Activated CD8-positive, alpha-beta memory T cell treated with anti-CD3 and anti-CD28 coated beads, Interleukin-2, amount 10 ng/mL, durations not matched to agents 7 days and 5 days (primary cell): ENCODE results near the gene CELSR1. TPM values are rescaled to one million over a fixed set of nuclear protein-coding genes. Genes with fewer than 3 reads are reported as not detected.

ENCODE experiments used
- ATAC-seq: fragments of 150-1000 bp; cut with Tn5 transposase; one replicate; pipeline ENCODE4 v1.10.0; 2021; ENCODE audit warnings: moderate library complexity
- CTCF ChIA-PET: fragments of 350-600 bp; sonication (Branson Sonifier 250); formaldehyde crosslinking; loops from one replicate; lab custom pipeline; 2021; ENCODE audit warnings: antibody characterized with exemption; lab: Charles Lee
- DNase-seq: peaks from one replicate; pipeline ENCODE4 v3.0.0-alpha.2; 2020
- H3K27ac Mint-ChIP-seq: one replicate; pipeline ENCODE4 v1.8.0; 2021; ENCODE audit warnings: mild to moderate bottlenecking, mixed read lengths
- H3K27me3 Mint-ChIP-seq: one replicate; pipeline ENCODE4 v1.8.0; 2021; ENCODE audit warnings: mixed read lengths
- H3K36me3 Mint-ChIP-seq: one replicate; pipeline ENCODE4 v1.8.0; 2021; ENCODE audit warnings: mild to moderate bottlenecking, mixed read lengths
- H3K4me1 Mint-ChIP-seq: one replicate; pipeline ENCODE4 v1.8.0; 2021; ENCODE audit warnings: mixed read lengths
- H3K4me3 Mint-ChIP-seq: one replicate; pipeline ENCODE4 v1.8.0; 2021; ENCODE audit warnings: mild to moderate bottlenecking, moderate library complexity, mixed read lengths
- H3K9me3 Mint-ChIP-seq: one replicate; pipeline ENCODE4 v1.8.0; 2022; ENCODE audit warnings: low read depth, mixed read lengths
- total RNA-seq, 2 experiments: library from RNA; stranded (reverse); gene quantifications; one replicate each; pipeline ENCODE4 v1.2.3, GENCODE V29; 2021

The CELSR1 gene
- total RNA-seq, 2 experiments from 2014 or later, result 0.06 to 0.12 TPM

DNA sequence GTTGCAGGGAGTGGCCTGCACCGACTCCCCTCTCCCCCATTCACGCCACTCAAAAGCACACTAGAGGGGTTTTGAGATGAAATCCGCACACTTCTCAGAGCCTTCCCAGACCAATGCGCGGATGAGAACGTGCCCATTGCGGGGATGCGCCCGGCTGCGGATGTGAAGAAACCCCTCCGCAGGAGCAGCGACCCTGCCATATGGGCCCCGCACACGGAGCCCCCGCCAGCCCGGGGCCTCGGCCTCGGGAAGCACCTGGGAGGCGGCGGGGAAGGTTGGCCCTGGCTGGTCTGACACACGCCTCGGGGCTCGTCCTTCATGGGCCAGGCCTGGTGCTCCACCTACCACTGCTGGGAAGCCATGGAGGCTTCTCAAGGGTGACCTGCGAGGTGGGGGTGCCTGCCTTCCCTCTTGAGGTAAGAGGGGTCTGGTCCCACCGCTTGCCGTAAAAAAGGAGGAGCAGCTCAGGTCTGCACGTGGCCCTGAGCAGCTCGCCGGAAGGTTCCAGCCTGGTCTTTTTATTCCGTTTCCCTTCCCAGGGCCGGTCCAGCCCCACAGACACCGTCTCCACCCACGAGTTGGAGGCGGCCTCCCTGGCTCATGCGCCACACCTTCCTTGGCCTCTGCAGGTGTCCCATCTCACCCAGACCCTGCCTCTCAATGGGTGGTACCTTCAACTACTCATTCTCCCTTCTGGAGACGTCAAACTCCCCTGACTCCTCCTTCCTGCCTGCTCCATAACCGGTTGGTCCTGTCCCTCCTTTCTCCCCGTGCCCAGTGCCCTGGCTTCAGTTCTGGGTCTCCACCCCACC is 162.6 kb downstream of the CELSR1 start:
- H3K4me1 Mint-ChIP-seq, result peaks cover 23% of the 10 kb centered on the region
- H3K9me3 Mint-ChIP-seq, result peaks cover 3% of the 10 kb centered on the region
- peaks cover 9% of the 10 kb centered on the region for H3K27me3 Mint-ChIP-seq
- DNase-seq (no peak), ATAC-seq (no peak)
- peaks cover 2% of the 10 kb centered on the region for H3K36me3 Mint-ChIP-seq
- CTCF ChIA-PET, result no interaction called here
- no peak overlapping the region for H3K4me3 Mint-ChIP-seq
- H3K27ac Mint-ChIP-seq, result no peak overlapping the region

DNA sequence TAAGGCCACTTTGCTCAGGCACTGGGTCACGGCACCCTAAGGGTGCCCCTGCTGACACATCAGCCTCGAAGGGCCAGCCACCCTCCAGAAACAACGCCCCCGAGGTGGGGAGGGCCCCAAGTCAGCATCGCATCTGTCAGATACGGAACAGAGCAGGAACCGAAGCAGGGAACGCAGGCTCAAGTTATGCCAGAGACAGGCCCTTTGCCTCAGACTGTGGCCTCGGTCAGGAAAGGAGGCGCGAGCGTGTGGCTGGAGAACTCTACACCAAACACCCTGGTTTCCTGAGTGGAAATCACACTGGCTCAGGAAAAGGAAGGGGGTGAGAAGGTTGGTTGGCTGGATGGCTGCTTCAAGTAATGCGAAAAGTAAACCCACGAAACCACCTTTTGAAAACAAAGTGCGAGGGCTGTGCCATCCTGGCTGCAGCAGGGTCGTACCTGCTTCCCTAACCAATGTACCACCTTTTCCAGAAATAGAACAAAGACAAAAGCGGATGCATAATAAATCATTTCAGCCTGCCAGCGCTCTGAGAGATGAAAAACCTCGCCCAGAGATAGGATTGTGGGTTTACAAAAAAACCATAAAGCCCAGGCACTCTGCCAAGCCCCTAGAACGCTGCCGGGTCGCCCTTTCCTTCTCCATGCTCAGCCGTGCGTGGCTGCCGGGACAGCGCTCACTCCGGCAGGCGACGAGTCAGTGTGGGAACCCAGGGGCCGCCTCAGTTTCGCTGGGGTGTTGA is 163.3 kb downstream of the CELSR1 start:
- Mint-ChIP-seq H3K27me3 (peaks cover 9% of the 10 kb centered on the region), H3K27ac (no peak overlapping the region), H3K4me1 (peaks cover 23% of the 10 kb centered on the region), H3K4me3 (no peak overlapping the region), H3K9me3 (peaks cover 3% of the 10 kb centered on the region), H3K36me3 (peaks cover 2% of the 10 kb centered on the region)
- no peak for DNase-seq
- CTCF ChIA-PET, result no interaction called here
- ATAC-seq, result no peak

DNA sequence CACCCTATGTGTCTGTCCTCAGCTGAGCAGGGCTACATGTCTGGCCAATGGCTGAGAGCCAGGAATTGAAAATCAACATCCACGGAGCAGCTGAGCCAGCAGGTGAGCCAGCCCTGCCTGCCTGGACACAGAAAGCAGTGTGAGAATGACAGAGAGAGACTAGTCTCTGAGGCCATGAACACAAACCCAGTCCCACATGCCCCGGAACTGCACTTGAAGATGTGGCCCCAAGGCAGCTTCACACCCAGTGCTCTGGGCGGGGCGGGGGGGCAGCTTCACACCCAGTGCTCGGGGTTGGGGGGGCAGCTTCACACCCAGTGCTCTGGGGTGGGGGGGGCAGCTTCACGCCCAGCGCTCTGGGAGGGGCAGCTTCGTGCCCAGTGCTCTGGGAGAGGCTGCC is 164.3 kb downstream of the CELSR1 start:
- Mint-ChIP-seq H3K36me3 (peaks cover 2% of the 10 kb centered on the region), H3K4me1 (peaks cover 23% of the 10 kb centered on the region), H3K27ac (no peak overlapping the region), H3K9me3 (peaks cover 3% of the 10 kb centered on the region), H3K27me3 (peaks cover 9% of the 10 kb centered on the region), H3K4me3 (no peak overlapping the region)
- ATAC-seq (no peak), DNase-seq (no peak)
- CTCF ChIA-PET, result no interaction called here

DNA sequence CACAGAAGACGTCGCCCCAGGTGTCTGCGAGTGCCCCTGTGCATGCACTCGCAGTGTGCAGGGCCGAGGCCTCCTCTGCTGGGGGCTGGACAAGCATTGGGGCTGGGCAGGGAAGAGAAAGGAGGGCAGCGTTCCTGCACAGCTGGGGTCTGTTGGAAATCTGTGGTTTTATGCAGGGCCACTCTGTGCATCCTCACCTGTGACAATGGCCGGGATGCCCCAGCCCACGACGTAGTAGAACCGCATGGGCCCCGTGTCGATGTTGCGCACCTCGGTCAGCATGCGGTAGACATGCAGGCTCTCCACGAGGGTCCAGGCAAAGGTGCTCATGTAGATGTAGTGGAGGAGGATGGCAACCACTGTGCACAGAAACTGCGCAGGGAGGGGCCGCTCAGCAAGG is 164.7 kb downstream of the CELSR1 start:
- Mint-ChIP-seq H3K27me3 (peaks cover 9% of the 10 kb centered on the region), H3K9me3 (peaks cover 3% of the 10 kb centered on the region), H3K36me3 (peaks cover 2% of the 10 kb centered on the region), H3K27ac (no peak overlapping the region), H3K4me3 (no peak overlapping the region), H3K4me1 (peaks cover 23% of the 10 kb centered on the region)
- ATAC-seq, result no peak
- DNase-seq, result no peak
- CTCF ChIA-PET, result no interaction called here

DNA sequence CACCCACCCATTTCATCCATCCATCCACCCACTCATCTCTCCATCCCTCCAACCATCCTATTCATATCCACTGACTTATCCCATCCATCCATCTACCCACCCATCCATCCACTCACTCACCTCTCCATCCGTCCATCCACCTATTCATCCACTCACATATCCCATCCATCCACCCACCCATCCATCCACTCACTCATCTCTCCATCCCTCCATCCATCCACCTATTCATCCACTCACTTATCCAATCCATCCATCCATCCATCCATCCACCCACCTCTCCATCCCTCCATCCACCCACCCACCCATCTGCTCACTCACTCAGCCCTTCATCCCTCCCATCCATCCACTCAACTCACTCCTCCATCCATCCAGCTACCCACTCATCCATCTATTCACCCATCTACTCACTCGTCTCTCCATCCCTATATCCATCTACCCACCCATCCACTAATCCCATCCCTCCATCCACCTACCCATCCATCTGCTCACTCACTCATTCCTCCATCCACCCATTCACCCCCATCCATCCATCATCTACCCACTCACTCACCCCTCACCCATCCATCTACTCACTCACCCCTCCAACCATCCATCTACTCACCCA is 165.7 kb downstream of the CELSR1 start:
- no peak overlapping the region for H3K27ac Mint-ChIP-seq
- DNase-seq (no peak), ATAC-seq (no peak)
- H3K4me3 Mint-ChIP-seq, result no peak overlapping the region
- H3K36me3 Mint-ChIP-seq, result peaks cover 2% of the 10 kb centered on the region
- peaks cover 3% of the 10 kb centered on the region for H3K9me3 Mint-ChIP-seq
- H3K27me3 Mint-ChIP-seq, result peaks cover 9% of the 10 kb centered on the region
- CTCF ChIA-PET, result interaction anchor here (0.6 kb wide), 1 partner anchor 166 kb away, joined by 3 read pairs; no protein-coding TSS in a partner anchor
- peaks cover 23% of the 10 kb centered on the region for H3K4me1 Mint-ChIP-seq

DNA sequence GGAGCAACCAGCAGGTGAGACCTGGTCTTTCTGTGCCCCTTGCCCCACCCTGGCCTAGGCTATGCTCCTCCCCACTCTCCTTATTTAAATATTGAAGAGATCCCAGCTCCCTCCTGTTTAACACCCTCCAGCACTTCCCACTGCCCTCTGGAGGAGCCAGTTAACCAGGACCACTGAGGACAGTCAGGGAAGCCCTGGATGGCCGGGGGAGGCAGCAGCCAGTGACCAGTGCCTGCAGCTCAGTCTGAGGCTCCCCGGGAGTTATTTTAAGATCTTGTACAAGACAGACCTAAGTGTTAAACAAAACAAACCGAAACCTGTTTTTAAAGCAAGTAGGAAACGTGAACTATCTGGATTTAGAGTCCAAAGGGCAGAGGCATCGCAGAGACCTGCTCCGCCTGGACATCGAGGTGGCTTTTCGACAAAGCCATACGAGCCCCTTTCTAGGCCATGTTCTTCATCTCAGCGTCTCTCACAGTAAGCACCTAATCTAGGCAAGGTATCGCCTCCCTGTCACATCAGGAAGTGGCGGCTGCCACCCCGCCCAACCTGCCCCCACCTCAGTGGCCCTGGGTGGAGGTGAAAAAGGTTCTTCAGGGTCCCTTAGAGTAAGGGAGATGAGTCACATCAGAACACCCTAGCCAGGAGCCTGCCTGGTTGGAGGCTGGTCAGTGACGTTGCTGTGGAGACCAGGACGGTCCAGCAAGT is 166.7 kb downstream of the CELSR1 start:
- Mint-ChIP-seq H3K27ac (peak overlapping the region; percentile 8), H3K4me1 (peaks cover 23% of the 10 kb centered on the region), H3K9me3 (peaks cover 1% of the 10 kb centered on the region), H3K27me3 (peaks cover 9% of the 10 kb centered on the region), H3K4me3 (no peak overlapping the region), H3K36me3 (peaks cover 2% of the 10 kb centered on the region)
- peak; percentile 60 for DNase-seq
- CTCF ChIA-PET, result interaction anchor here (1.1 kb wide), 1 partner anchor 171 kb away, joined by 8 read pairs; no protein-coding TSS in a partner anchor
- ATAC-seq, result peak; percentile 37

DNA sequence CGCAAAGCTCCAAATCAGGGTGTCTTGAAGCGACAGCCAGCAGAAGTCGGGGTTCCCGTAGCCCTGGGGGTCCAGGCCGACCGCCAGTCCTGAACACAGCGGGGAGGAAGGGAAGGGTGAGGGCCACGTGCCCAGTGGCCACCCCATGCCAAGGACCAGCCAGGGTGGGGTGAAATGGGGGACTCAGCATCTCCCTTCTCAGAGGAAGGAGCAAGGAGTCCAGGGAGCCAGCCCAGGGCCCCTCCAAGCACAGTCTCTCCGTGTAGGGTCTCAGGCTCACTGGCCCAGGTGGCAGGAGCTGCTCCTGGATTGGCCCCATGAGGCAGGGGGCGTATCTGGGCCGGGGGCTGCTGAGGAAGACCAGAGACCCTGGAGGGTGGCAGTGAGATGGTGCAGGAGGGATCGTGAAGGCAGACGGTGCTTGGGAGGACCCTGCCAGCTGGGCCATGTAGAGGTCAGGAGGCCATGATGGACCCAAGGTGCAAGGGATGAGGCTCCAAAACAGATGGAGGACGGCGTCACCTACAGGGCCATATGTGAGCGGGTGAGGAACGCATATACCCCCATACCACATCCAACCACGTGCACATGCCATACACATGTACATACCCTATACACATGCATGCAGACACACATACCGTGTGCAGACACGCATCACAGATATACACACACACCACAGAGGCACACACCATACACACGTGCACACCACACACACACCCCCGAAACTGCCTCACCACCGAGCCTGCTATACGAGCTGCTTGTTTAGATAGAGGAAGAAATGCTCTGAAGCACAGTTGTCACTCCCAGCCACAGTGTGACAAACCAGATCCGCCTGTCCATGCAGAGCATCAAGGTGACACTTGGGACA is 167.5 kb downstream of the CELSR1 start:
- DNase-seq, result no peak
- Mint-ChIP-seq H3K36me3 (no peaks in the 10 kb centered on the region), H3K4me3 (no peak overlapping the region), H3K9me3 (no peaks in the 10 kb centered on the region), H3K4me1 (peaks cover 23% of the 10 kb centered on the region), H3K27me3 (peaks cover 6% of the 10 kb centered on the region), H3K27ac (no peak overlapping the region)
- CTCF ChIA-PET, result interaction anchor here (1.1 kb wide), 1 partner anchor 172 kb away, joined by 8 read pairs; no protein-coding TSS in a partner anchor
- no peak for ATAC-seq

DNA sequence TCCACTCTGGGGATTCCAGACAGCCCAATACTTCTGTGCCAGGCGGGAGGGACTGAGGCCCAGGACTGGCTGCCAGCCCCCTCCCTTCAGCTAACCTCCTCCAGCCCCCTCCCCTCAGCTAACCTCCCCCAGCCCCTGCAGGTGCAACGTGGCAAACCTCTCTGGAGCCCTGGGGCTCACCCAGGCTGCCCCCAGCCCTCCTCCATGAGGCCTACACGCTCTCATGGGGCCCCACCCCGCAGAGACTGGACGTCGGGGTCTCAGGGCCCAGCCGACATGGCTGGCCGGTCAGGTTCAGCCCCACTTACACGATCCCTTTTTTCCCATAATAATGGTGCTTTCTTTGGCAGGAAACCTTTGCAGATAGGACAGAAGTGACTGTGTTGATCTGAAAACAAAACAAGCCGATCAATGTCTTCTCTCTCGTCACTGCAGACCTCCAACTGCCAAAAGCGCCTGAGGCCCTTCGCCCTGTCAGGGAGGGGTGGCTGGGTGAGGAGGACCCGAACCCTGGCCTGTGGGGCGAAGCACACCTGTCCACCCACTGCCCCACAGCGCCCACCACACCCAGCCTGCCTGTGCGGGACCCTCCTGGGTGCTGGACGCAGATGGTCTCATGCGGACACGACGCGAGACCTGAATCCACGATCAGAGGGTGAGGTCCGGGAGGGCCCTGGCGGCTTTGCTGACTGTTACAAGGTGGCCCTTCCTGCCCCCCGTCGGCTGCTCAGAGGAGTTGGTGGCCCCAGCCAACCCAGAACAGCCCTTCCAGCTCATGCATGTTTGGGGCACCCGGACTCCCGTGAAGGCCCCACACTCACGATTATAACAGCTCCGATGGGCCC is 168.3 kb downstream of the CELSR1 start:
- Mint-ChIP-seq H3K27ac (no peak overlapping the region), H3K4me3 (no peak overlapping the region), H3K4me1 (peaks cover 19% of the 10 kb centered on the region), H3K36me3 (no peaks in the 10 kb centered on the region), H3K9me3 (no peaks in the 10 kb centered on the region), H3K27me3 (peaks cover 2% of the 10 kb centered on the region)
- ATAC-seq, result no peak
- DNase-seq, result no peak
- CTCF ChIA-PET, result interaction anchor here (3.6 kb wide), 1 partner anchor 172 kb away, joined by 69 read pairs; no protein-coding TSS in a partner anchor

DNA sequence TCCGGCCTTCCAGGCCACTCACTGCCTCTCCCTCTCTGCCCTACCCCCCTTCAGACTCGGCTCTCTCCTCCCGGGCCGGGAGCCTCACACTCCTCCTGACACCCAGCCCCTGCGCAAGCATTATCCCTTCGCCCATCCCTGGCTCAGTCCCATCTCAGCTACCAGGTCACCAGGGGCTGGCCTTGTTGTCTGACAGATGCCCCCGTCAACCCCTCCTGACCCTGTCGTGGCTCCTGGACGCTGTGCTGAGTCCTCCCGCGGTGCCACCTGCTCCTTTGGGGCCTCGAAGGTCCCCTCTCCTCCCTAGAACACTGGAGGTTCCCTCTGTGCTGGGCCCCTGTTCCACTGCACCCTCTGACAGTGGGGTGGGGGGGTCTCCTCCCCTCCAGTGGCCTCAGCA is 169.0 kb downstream of the CELSR1 start:
- Mint-ChIP-seq H3K36me3 (no peaks in the 10 kb centered on the region), H3K27ac (no peak overlapping the region), H3K4me1 (peaks cover 13% of the 10 kb centered on the region), H3K27me3 (no peaks in the 10 kb centered on the region), H3K9me3 (no peaks in the 10 kb centered on the region), H3K4me3 (no peak overlapping the region)
- CTCF ChIA-PET, result interaction anchor here (0.9 to 3.6 kb wide), 16 partner anchors 12 to 435 kb away, joined by 3 to 69 read pairs (median 5); partner anchors contain the start of gene TRMU
- DNase-seq, result no peak
- no peak for ATAC-seq

DNA sequence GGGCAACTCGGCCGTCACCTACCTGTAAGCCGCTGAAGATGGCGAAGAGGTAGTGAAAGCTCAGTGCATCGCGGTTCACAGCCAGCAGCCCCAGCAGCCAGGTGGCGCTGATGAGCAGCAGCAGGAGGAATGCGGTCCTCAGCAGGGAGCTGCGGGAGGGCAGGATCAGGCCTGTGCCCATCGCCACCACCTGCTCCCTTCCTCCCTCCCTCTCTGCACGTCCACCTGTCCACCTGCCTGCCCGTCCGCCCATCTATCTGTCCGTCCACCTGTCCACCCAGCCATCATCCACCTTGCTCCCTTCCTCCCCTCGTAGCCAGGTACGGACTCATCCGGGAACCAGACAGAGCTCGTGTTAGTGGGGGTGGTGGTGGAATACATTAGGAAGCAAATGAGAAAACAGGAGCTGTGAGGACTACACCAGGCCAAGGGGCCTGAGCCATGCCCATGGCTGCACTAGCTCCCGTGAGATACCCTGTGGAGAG is 169.7 kb downstream of the CELSR1 start:
- no peak overlapping the region for H3K27ac Mint-ChIP-seq
- no peak overlapping the region for H3K4me3 Mint-ChIP-seq
- DNase-seq, result peak; percentile 78
- peaks cover 10% of the 10 kb centered on the region for H3K4me1 Mint-ChIP-seq
- no peaks in the 10 kb centered on the region for H3K36me3 Mint-ChIP-seq
- no peaks in the 10 kb centered on the region for H3K9me3 Mint-ChIP-seq
- H3K27me3 Mint-ChIP-seq, result no peaks in the 10 kb centered on the region
- ATAC-seq, result peak; percentile 78
- CTCF ChIA-PET, result interaction anchor here (0.6 to 3.6 kb wide), 42 partner anchors 9 to 510 kb away, joined by 3 to 69 read pairs (median 4); partner anchors contain the start of gene TRMU
